ENCODE results near the gene RUNX1. TPM values are rescaled to one million over a fixed set of nuclear protein-coding genes. Genes with fewer than 3 reads are reported as not detected.

The RUNX1 gene
- total RNA-seq, 1 donor = 40.9 TPM

DNA sequence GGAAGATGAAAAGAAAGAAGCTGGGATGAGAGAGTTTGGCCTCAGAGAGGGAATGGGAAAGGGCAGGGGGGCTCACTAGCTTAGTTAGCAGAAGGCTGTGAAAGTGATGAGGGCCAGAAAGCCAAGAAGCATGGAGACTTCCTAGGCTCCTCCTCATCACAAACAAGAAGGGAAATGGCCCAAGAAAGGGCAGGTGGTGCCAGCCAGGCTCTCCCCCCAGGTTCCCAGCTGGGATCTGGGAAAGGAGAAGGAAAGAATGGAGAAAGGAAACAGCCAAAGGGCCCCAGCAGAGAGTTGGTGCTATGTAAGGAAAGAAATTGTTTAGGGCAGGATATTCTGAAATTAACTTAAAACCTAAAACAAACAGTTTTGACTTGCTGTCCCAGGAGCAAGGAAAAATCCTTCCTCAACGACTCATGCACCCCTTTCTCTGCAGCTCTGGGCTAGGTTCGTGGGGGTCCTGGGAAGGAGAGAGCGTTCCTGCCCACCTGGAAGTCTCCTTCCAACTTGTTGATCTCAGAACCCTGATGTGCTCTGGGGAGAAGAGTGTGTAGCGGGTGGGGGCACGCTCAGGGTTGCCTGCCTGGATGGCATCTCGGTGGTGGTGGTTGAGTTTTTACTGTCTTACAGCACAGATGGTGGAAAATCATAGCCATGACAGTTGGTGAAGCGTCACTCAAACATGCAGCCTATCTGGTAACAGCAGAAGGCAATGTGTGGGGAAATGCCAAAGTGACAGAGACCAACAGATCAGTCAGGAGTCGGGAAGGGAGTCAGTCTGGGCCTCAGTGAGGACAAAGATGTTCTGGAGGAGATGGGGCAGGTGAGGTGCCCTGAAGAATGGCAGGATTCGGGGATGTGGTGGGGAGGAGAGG, 233.0 kb downstream of the RUNX1 start:
- Histone ChIP-seq H3K4me2 (ENCODE audit: insufficient read depth, low read length) (no peak overlapping the region), H3K9me3 (ENCODE audit: low read depth, low read length) (no peaks in the 10 kb centered on the region), H3K4me1 (ENCODE audit: insufficient read depth, low read length) (peaks cover 58% of the 10 kb centered on the region), H3K27ac (ENCODE audit: low read depth, low read length) (peak overlapping the region; percentile 100), H3K4me3 (ENCODE audit: insufficient read depth, low read length) (no peak overlapping the region), H3K36me3 (ENCODE audit: insufficient read depth, low read length) (peaks cover 69% of the 10 kb centered on the region), H3K79me2 (ENCODE audit: insufficient read depth, low read length) (peaks cover 81% of the 10 kb centered on the region), H3K27me3 (ENCODE audit: insufficient read depth, low read length) (no peaks in the 10 kb centered on the region), H2AFZ (ENCODE audit: low read length) (no peak overlapping the region), H4K20me1 (ENCODE audit: insufficient read depth, low read length) (peaks cover 8% of the 10 kb centered on the region)
- TF ChIP-seq, protein P1, sequence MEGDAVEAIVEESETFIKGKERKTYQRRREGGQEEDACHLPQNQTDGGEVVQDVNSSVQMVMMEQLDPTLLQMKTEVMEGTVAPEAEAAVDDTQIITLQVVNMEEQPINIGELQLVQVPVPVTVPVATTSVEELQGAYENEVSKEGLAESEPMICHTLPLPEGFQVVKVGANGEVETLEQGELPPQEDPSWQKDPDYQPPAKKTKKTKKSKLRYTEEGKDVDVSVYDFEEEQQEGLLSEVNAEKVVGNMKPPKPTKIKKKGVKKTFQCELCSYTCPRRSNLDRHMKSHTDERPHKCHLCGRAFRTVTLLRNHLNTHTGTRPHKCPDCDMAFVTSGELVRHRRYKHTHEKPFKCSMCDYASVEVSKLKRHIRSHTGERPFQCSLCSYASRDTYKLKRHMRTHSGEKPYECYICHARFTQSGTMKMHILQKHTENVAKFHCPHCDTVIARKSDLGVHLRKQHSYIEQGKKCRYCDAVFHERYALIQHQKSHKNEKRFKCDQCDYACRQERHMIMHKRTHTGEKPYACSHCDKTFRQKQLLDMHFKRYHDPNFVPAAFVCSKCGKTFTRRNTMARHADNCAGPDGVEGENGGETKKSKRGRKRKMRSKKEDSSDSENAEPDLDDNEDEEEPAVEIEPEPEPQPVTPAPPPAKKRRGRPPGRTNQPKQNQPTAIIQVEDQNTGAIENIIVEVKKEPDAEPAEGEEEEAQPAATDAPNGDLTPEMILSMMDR (IDR thresholded peaks at IDR 0.05; ENCODE audit: extremely low read depth, low read depth, low read length) = no peak
- no peak for DNase-seq (ENCODE audit: insufficient read length, low spot score, missing footprints)

DNA sequence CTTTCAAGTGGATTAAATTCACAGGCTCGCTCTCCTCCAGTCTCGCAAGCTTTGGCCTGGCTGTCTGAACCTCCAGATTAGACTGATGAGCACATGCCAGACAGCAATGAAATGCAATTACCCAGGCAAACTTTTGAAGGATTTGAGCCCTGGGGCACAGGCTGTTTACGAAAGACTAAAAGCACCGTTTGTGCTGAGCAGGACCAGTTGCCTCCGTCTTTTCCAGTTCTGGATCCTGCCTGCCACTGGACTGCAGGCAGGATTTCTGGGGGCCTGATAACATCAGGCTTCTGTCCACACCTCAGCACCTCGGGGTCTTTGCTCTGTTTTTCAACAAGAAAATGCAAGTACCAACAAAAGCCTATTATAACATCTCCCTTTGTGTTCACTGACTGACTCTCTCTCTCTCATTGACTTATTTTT, 234.6 kb downstream of the RUNX1 start:
- peaks cover 70% of the 10 kb centered on the region for H3K36me3 ChIP-seq (ENCODE audit: insufficient read depth, low read length)
- no peaks in the 10 kb centered on the region for H3K9me3 ChIP-seq (ENCODE audit: low read depth, low read length)
- no peak overlapping the region for H3K4me3 ChIP-seq (ENCODE audit: insufficient read depth, low read length)
- H3K79me2 ChIP-seq (ENCODE audit: insufficient read depth, low read length) = peaks cover 78% of the 10 kb centered on the region
- no peak overlapping the region for H2AFZ ChIP-seq (ENCODE audit: low read length)
- peaks cover 70% of the 10 kb centered on the region for H3K4me1 ChIP-seq (ENCODE audit: insufficient read depth, low read length)
- H4K20me1 ChIP-seq (ENCODE audit: insufficient read depth, low read length) = peaks cover 8% of the 10 kb centered on the region
- no peak for DNase-seq (ENCODE audit: insufficient read length, low spot score, missing footprints)
- H3K27me3 ChIP-seq (ENCODE audit: insufficient read depth, low read length) = no peaks in the 10 kb centered on the region
- TF ChIP-seq, protein P1 (IDR thresholded peaks at IDR 0.05; ENCODE audit: extremely low read depth, low read depth, low read length) = no peak
- H3K27ac ChIP-seq (ENCODE audit: low read depth, low read length) = peak overlapping the region; percentile 100
- no peak overlapping the region for H3K4me2 ChIP-seq (ENCODE audit: insufficient read depth, low read length)

DNA sequence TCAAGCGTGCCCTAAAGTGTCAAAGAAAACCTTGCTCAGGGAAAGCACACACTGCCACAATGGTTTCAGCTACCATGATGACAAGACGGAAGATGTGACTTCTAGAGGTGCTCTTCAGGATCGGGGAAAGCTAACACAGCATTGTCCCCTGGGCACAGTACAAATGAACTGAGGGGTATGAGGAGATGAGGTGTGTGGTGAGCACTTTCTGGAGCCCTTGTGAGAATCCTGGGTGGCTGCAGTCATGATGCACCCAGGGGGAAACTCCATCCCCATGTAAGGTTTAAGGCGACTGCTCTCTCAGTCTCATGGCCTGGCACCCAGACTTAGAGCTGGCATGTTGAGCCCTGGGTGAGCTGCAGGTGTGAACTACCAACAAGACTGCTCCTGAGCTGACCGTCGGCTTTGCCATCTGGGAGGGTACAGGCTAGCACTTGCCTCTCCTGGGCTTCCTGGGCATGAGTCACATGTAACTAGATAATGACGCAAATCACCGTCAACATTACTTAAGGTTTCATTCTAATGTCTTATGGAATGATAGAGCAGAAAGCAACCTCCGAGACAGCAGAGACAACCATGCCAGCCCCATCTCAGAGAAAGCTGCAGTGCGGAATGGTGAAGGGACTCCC, 235.7 kb downstream of the RUNX1 start:
- Histone ChIP-seq H3K9me3 (ENCODE audit: low read depth, low read length) (no peaks in the 10 kb centered on the region), H3K36me3 (ENCODE audit: insufficient read depth, low read length) (peaks cover 62% of the 10 kb centered on the region), H3K4me1 (ENCODE audit: insufficient read depth, low read length) (peaks cover 77% of the 10 kb centered on the region), H2AFZ (ENCODE audit: low read length) (no peak overlapping the region), H4K20me1 (ENCODE audit: insufficient read depth, low read length) (peaks cover 8% of the 10 kb centered on the region), H3K4me3 (ENCODE audit: insufficient read depth, low read length) (no peak overlapping the region), H3K79me2 (ENCODE audit: insufficient read depth, low read length) (peaks cover 67% of the 10 kb centered on the region), H3K4me2 (ENCODE audit: insufficient read depth, low read length) (peak overlapping the region; percentile 46), H3K27ac (ENCODE audit: low read depth, low read length) (peak overlapping the region; percentile 100), H3K27me3 (ENCODE audit: insufficient read depth, low read length) (no peaks in the 10 kb centered on the region)
- DNase-seq (ENCODE audit: insufficient read length, low spot score, missing footprints) = peak; percentile 70
- TF ChIP-seq, protein P1 (IDR thresholded peaks at IDR 0.05; ENCODE audit: extremely low read depth, low read depth, low read length) = no peak

Measured in osteoblast (primary cell).